C4-2B (cell line): ENCODE measurements around the gene FRMD4A.

Source experiments
- ZFX ChIP-seq: fragments of 450-650 bp; IDR thresholded peaks from 2 replicates; pipeline ENCODE4 v1.6.1; 2017
- TF ChIP-seq, protein P1 (sequence below): fragments of 450-650 bp; conservative IDR thresholded peaks from 2 replicates; pipeline ENCODE4 v1.5.1; 2017; ENCODE audit warnings: mild to moderate bottlenecking

DNA sequence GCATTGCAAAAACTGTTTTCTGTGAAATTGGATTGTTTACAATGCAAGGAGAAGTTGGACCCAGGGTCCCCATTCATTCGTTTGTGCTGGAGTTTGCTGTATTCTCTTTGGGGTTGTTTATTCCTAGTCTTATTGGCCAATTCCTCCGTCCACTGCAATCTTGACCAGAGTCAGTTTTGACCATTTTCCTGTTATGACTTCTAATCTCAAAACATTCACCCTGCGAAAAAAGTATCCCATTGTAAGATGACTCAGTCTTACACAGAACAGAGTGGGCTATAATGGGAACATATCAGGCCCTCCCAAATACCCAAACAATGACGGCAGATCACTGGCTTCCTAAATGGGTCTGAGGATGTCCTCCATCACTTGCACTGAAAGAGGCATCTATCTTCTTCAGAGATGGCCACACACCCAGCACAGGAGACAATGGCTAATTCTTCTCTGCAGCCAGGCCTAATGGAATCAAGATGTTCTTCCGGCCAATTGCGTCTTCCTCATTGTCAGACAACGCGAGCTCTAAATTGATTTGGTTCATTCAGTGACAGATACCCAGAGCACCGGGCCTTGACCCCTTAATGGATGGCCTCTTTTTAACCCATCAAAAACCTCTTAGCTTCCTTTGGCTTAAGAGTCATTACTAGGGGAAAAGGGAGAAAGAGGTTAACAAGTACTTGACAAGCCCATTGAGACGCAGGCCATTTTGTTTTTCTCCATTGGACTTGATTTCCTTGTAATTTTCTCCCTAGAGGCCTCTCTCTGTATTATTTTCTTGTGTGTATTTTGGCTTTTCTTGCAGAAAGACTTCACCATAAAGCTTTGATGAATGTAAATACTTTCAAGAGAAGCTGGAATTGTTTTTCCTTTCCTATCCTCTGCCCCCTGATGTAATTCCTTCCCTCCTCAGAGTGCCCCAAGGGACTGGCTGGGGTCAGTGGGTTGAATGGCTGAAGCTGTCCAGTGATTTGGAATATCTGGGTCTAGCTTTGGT is 614.3 kb downstream of the FRMD4A start:
- TF ChIP-seq, protein P1, sequence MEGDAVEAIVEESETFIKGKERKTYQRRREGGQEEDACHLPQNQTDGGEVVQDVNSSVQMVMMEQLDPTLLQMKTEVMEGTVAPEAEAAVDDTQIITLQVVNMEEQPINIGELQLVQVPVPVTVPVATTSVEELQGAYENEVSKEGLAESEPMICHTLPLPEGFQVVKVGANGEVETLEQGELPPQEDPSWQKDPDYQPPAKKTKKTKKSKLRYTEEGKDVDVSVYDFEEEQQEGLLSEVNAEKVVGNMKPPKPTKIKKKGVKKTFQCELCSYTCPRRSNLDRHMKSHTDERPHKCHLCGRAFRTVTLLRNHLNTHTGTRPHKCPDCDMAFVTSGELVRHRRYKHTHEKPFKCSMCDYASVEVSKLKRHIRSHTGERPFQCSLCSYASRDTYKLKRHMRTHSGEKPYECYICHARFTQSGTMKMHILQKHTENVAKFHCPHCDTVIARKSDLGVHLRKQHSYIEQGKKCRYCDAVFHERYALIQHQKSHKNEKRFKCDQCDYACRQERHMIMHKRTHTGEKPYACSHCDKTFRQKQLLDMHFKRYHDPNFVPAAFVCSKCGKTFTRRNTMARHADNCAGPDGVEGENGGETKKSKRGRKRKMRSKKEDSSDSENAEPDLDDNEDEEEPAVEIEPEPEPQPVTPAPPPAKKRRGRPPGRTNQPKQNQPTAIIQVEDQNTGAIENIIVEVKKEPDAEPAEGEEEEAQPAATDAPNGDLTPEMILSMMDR: no peak
- no peak for TF ChIP-seq ZFX
